Myocyte (in vitro differentiated cells): Measurements from ENCODE around the gene TMEM132E. TPM values are rescaled to one million over a fixed set of nuclear protein-coding genes. Genes with fewer than 3 reads are reported as not detected.

Experiments used
- DNase-seq: peaks from one replicate; pipeline ENCODE4 v3.0.0-alpha.2; 2012; ENCODE audit warnings: low read depth
- total RNA-seq: library from RNA; depleted of rRNA; stranded (reverse); fragments of >200 nt; gene quantifications from 2 replicates; pipeline ENCODE4 v1.2.3, GENCODE V29; 2014

TMEM132E gene
- total RNA-seq, 1 donor from 2014 or later: not detected

DNA sequence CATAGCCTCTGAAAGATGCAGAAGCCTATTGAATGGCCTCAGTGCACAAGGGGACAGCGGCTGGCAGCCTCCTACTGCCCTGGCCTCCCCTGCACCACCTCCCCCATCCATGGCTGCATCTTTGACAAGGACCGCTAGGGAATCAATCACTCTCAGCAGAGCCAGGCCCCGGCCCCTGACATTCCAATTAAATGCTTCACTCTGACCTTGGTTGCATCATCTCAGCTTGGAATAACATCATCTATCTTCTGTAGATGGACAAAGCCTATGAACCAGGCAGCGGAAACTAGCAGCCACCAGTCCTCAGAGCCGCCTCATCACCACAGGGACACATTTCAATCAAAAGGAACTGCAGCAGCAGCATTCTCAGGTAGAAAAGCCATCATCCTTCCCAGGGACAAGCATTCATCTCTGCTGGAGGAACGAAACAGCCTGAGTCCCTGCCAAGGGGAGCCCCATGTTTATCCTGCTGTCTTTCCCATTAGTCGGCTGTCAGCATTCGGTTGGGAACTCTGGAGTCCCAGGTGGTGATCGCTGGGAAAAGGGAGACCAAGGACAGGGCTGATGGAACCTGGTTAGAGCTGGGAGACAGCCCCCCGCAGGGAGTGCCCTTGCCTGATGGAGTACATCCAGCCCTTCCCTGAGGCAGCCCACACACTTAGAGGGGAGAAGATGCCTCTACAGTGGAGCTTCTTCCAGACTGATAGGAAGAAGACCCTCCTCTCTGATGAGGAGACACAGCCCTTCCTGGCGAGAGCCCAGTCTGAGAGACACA, 11.5 kb upstream of the TMEM132E start:
- DNase-seq: no peak

DNA sequence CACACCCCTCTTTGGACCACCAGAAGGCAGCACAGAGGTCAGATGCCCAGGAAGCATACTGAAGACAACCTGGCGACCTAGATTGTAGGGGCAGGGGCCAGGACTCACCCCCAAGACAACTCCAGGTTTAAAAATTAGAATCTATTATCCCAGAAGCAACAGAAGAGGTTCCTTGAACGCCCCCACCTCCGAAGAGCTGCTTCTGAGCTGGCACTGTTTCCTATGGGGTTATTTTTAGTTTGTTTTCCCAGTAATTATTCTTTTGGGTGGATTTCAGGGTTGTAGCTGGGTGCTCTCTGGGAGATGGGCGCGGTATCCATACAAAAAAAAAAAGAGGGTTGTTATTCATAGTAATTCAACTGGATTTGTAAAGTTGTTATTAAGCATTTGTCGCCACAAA, 10.4 kb upstream of the TMEM132E start:
- DNase-seq: no peak

DNA sequence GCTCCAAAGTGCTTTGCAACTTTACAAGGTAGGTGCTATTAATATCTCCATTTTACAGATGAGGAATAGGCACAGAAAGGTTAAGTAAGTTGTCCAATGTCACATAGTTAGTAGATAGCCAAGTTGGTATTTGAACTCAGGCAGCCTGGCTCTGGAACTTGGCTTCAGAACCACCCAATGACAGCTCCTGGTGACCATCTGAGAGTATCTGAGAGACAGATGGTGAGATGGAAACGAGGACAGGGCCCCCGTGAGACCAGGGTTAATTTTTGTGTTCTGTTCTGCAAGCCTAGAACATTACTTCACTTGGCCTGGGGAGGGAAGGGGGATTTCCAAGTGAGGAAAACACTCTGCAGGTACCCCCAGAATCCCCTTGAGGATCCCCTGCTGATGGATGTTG, 9.8 kb upstream of the TMEM132E start:
- DNase-seq: no peak

DNA sequence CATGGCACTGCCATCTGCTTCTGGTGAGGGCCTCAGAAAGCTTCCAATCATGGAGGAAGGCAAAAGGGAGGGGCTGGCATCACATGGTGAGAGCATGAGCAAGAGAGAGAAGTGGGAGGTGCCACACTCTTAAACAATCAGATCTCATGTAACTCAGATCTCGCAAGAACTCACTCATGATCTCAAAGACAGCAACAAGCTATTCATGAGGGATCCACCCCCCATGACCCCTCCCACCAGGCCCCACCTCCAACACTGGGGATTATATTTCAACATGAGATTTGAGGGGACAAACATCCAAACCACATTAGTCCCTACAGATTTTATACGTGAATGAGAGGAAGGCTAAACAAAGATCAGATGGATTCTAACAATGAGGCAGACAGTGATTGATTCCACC, 8.9 kb upstream of the TMEM132E start:
- DNase-seq: no peak

- DNase-seq: no peak
Measured at GRCh38 chr17:34571428-34572130, 7.8 kb upstream of the TMEM132E start.

GRCh38 chr17:34572483-34572882, 6.9 kb upstream of the TMEM132E start:
- no peak for DNase-seq

GRCh38 chr17:34575182-34575581, 4.2 kb upstream of the TMEM132E start:
- no peak for DNase-seq

DNA sequence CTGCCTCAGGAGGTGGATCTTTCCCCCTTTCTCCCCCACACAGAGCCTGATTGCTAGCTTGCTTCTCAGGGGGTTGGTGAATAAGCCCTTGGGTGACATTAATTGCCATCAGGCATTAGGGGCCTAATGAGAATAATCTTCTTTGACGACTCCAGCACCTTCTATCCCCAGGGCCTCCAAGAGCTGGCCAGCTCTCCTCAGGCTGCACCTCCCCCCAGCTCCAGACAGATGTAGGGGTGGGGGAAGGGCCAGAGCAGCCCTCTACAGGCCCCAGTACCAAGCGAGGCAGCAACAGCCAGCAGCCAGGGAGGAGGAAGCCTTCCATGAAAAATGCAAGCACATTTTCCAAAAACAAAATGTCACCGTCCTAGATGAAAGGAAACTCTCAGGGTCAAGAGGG, 1.4 kb upstream of the TMEM132E start:
- no peak for DNase-seq

DNA sequence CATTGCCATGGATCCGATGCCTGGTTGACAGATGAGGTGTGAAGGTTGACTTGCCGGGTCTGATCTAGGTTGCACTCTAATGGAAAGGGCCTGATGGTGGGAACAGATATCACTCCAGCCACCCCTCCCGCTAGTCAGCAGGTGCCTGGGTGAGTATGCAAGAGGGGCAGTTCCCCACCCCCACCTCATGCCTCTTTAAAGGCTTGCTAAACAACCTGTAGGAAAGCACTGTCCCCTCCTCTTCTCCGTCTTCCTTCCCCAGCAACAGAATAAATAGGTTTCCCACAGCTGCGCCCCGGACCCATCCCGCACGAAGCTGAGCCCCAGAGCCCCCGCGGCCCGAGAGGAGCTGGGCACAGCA, 746 bp upstream of the TMEM132E start:
- no peak for DNase-seq

DNA sequence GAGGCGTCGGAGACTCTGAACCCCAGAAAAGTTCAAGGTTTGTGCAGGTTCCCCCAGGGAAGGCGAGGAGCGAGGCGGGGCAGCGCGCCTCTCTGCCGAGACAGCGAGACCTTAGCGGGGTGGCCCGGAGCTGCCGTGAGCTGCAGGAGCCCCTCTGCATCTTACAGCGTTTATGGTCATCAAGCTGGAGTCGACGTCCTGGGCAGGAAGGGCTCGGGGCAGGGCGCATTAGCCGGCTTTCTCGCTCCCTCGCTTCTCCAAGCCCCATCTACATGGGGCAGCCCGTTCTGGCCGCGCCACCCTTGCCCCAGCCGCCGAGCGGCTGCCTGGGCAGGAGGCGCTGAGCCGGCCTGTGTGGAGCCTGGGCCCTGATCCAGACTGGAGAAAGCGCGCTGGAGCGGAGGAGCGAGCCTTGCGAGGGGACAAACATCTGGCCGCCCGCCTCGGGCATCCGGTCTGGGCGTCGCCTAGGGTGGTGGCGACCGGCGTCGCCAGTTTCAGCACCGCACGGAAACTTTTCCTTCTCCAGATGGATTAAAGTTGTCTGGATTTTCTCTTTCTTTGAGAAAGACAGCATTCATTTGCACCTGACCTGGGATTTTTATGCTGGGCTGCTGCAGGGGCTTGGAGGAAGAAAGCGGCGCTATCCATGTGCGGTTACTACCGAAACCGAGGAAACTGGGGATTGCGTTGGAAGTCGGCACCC, 750 bp downstream of the TMEM132E start:
- DNase-seq: no peak

GRCh38 chr17:34580685-34581445, 1.5 kb downstream of the TMEM132E start:
- DNase-seq: no peak

DNA sequence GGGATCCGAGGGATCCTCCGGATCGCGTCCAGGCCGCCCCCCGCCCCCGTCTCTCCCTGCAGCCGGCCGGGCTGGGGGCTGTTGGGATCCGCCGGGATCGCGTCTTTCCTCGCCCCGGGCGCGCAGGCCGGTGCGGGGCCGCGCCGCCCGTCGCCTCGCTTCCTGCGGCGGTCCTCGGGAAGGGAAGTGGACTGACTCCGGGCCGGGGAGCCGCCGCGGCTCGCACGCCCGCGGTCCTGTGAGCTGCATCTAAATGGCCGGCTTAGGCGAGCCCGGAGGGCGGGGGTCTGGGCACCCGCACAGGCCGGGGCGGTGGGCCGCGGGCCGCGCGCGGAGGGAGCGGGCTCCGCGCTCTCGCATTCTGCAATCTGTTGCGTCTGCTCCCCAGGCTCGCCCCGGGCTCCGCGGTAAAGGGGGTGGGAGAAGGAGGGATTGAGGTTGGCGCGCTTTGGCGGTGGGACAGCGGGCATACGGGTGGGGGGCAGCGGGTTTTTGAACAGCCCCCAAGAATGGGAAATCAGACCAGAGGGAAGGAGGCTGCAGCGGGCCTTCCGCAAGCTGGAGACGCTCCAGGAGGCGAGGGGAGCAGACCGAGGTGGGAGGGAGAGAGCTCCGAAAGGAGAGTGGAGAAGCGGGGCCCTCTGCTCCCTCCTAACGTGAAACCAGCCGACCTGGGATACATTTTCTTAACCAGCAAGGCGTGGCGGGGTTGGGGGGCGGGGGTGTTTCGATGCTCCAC, 2.2 kb downstream of the TMEM132E start:
- DNase-seq: no peak

- no peak for DNase-seq
Measured at GRCh38 chr17:34582185-34582900, 3.0 kb downstream of the TMEM132E start.

DNA sequence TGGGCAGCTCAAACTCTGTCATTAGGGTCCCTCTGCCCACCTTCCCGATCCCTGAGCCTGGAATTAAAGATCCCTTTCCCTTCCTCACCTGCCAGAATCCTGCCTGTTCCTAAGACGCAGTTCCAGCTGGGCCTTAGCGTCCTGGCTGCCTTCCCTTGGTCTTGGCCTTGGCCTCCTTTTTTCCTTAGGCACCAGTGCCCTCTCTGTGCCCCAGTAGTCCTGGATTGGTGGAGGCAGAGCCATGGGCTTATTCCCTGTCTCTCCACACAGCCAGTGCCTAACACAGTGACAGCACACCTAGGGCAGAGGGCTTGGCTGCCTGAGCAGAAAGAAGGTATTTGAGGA, 3.5 kb downstream of the TMEM132E start:
- DNase-seq: no peak

- peak; percentile 6 for DNase-seq
Measured at GRCh38 chr17:34584805-34585416, 5.5 kb downstream of the TMEM132E start.

DNA sequence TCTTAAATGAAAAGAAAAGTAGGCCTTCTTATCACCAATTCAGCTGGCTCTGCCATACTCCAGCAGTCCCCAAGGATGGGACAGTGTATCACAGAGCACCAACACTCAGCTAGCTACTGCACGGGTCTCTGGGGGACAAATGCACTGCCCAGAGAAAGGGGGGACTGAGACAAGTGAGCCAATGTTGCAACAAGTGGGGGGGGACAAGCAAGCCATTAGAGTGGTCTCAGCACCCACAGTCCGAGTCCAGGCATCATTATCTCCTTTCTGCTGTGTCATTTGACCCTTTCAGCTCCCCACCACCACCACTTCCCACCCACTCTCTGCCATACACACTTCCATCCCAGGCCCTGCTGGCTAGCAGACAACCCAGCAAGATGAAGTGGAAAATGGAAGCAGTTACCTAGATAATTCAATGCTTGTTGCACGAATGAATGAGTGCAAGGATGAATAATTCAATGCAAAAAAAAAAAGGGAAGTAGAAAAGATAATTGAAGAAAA, 7.0 kb downstream of the TMEM132E start:
- DNase-seq: no peak

DNA sequence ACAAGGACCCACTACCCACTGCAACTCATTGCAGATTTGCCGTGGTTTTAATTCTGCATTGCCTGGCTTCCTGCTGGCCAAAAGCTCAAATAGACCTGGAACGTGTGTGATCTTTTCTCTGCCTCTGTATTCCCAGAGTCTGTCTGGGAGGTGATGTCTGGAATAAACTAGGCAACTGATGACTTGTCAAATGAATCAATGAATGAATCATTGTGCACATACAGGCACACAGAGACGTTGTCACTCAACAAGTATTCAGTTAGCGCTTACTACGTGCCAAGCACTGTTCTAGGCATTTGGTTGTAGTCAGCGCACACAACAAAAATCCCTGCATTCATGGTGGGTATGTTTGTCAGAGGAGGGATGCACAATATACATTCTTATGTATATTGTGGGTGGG, 8.9 kb downstream of the TMEM132E start:
- no peak for DNase-seq

GRCh38 chr17:34589120-34589965, 10.0 kb downstream of the TMEM132E start:
- DNase-seq: no peak

- DNase-seq: no peak
Measured at GRCh38 chr17:34592002-34592401, 12.6 kb downstream of the TMEM132E start.
